Stimulated activated CD4-positive, alpha-beta T cell treated with anti-CD3 and anti-CD28 coated beads, Interleukin-12 subunit alpha, Interleukin-12 subunit beta, amount 100 ng/mL, for 24 hours (primary cell): ENCODE data around the gene KDM4E.
"Not testable (repeated sequence)": the region's sequence is repeated elsewhere in the genome, so short reads cannot be mapped to it uniquely, and the experiment has no call there.

Experiments
- DNase-seq, 2 experiments: peaks; one replicate each; pipeline ENCODE4 v3.0.0-alpha.2; 2020; ENCODE audit warnings: low read depth in 2 of 2

The KDM4E gene

DNA sequence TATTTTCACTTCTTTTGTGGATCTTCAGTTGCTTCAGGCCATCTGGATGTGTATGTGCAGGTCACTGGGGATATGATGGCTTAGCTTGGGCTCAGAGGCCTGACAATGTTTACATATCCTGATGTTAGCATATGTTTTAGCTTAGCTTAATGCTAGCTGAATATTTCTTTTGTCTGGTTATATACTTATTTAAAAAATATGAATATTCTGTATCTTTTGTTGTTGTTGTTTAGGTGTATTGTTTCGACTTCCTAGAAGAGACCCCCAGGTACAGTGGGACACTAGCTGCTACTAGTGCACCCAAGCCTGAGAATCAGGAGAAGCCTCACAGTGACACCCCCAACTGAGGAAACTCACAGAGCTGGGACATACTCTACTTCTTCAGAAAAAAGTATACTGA is at the start of gene KDM4E:
KDM4E (plus strand) TSS at position 301 of the 400 bp plus-strand sequence. CDS start 300 bp downstream, outside the sequence.
- no peak for DNase-seq

DNA sequence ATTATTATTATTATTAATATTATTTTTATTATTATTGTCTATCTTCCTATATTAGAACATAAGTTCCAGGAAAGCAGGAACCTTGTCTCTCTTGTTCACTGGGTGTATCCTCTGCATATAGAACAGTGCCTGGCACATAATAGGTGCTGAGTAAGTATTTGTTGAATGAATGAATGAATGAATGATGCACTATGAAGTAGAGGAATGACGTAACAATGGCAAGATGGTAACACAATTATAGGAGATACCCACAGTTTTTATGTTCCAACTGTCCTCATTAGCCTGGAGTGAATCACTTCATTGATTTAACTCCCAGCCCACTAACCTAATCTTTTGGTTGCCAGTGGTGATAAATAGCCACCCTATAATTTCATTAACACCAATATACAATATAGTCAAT is 49.5 kb upstream of the KDM4E start:
- DNase-seq, result no peak

DNA sequence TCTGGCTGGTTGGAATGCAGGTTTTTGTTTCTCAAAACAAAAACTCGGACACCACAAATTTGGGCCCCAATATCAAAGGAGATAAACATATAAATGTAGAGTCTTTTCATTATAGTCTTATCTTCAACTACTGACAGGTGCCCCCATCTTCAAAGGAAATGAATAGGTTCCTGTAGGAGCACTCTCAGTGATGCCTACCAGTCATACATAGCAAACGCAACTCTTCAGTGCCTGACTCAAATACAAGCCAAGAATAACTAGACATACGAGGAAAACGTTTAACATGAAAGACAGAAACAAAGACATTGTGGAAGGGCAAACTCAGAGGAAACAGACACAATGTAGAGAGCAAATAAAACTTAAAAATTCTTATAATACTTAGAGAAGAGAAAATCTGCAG is 37.7 kb upstream of the KDM4E start:
- no peak for DNase-seq

GRCh38 chr11:94988748-94989147 is 36.3 kb upstream of the KDM4E start:
- DNase-seq, result no peak

- DNase-seq, result no peak
Measured at GRCh38 chr11:94993400-94993943, 31.6 kb upstream of the KDM4E start.

GRCh38 chr11:94997437-94997836 is 27.6 kb upstream of the KDM4E start:
- DNase-seq, result no peak

- no peak for DNase-seq
Measured at GRCh38 chr11:94998285-94998684, 26.8 kb upstream of the KDM4E start.

GRCh38 chr11:95003716-95004115 is 21.3 kb upstream of the KDM4E start:
- DNase-seq, result no peak

GRCh38 chr11:95005642-95006041 is 19.4 kb upstream of the KDM4E start:
- no peak for DNase-seq

DNA sequence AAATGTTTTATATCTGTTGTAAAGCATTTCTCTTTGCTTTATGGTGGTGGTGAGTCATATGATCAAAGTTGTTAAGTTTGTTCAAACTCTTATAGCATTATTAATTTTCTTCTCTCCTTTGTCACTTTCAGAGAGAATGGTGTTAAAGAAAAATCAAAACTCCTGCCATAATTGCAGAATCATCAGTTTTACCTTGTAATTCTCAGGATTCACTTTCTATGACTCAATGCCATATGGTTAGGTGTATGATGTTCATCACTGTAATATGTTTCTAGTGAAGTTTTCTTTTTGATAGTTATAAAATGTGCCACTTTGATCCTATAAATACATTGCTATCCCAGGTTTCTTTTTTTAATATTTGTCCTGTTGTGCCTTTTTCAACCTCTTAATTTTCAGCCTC is 13.7 kb upstream of the KDM4E start:
- DNase-seq, result no peak

DNA sequence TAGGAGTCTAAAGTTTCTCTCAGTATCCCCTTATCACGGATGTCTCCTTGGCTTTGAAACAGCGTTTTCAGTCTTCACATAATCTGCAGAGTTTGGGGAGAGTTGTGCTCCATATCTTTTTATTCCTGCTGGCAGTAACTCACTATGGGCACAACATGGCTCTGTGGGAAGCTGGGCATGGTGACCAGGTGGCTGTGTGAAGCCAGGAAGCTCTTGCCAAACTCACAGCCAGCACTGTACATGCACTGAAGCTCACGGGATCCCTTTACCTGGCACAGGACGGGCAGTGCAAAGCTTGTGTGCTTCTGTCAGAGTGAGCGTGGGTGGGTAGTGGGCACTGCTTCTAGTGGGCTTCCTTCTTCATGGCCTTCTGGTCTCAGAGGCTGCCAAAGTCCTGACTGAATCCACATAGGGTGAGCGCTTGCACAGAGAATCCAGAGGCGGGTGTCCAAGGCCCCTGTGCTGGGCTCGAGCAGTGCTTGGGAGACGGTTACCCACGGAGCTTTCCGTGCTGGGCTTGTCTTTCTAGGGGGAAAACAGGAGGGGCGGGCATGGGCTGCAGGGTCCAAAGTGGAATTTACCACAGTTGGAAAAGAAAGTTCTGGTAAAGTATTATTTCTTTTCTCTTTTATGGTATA is 10.8 kb upstream of the KDM4E start:
- DNase-seq, result no peak

DNA sequence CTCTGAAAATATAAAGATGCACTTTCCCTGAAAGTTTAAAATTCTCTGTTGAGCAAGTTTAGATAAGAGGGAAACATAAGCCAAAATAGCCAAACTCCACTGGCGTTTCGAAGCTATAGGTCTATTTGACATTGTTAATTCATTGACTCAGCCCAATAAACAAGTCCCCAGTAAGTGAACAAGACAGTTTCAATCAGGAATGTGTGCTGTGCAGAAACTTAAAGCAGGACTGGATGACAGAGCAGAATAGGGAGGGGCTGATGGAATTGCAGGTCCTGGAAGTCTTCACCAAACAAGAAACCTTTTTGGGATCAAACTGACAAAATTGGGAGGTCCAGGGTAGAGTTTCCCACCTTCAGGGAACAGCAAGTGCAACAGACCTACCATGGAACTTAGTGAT is 8.9 kb upstream of the KDM4E start:
- no peak for DNase-seq

DNA sequence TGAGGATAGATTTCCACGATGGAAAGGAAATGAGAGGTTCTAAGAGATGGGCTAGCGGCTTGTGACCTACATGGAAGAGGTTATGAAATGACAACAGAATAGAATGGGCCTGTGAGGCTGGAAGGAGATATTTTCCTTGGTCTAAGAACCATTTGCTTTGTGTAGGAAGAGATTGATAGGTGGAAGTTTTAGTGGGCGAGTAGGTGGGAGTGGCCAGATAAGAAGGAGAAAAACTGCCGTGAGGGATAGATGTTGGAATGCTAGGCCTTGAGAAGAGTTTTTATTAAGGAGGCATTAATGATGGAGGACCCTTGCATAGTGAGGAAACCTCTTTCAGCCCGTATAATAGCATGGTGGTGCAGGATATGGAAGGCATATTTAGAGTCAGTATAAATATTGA is 3.6 kb upstream of the KDM4E start:
- DNase-seq, result not testable (repeated sequence)

DNA sequence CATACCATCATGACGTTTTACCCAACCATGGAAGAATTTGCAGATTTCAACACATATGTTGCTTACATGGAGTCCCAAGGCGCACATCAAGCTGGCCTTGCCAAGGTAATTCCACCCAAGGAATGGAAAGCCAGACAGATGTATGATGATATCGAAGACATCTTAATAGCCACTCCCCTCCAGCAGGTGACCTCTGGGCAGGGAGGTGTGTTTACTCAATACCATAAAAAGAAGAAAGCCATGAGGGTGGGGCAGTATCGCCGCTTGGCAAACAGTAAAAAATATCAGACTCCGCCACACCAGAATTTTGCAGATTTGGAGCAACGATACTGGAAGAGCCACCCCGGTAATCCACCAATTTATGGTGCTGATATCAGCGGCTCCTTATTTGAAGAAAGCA is 536 bp downstream of the KDM4E start:
- not testable (repeated sequence) for DNase-seq

DNA sequence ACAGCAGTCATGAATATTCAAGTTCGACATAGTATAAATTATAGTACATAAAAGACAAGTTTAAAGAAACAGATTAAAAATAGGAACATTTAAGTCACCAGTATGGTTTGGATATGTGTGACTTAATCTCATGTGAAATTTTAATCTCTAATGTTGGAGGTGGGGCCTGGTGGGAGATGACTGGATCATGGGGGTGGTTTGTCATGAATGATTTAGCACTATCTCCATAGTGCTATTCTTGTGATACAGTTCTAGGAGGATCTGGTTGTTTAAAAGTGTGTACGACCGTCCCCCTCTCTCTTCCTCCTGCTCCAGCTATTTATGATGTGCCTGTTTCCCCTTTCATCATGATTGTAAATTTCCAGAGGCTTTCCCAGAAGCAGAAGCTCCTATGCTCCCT is 3.3 kb downstream of the KDM4E start:
- no peak for DNase-seq

DNA sequence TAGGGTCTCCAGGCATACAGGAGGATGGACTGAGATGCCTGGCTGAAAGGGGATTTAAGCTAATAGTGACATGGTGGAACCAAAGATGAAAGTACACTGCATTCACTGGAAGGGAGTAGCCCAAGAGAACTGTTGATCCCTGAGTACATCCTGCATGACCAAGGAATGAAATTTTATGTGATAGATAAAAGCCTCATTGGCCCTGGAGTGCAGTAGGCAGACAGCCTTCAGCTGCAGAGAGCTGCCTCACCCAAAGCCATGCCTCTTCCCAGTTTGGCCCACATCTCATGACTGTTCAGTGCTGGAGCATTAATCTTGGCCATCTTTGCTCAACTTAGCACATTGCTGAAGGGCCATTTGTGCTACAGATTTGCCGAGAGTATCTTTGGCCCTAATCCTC is 8.0 kb downstream of the KDM4E start:
- DNase-seq, result no peak

GRCh38 chr11:95035316-95035715 is 10.3 kb downstream of the KDM4E start:
- no peak for DNase-seq

GRCh38 chr11:95037356-95038035 is 12.4 kb downstream of the KDM4E start:
- not testable (repeated sequence) for DNase-seq

DNA sequence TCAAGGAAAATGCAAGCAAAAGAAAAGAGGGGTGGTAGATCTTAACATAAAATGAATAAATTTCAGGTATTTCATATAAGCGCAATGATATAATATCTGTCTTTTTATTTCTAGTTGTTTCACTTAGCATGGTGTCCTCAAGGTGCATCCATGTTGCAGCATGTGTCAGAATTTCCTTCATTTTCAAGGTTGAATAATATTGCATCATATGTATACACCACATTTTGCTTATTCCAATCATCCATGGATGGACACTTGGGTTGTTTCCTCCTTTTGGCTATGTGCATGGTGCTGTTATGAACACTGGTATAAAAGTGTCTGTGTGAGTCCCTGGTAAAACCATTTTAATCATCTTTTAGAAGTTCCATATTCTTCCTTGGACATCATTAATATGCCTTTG is 17.2 kb downstream of the KDM4E start:
- DNase-seq, result no peak

DNA sequence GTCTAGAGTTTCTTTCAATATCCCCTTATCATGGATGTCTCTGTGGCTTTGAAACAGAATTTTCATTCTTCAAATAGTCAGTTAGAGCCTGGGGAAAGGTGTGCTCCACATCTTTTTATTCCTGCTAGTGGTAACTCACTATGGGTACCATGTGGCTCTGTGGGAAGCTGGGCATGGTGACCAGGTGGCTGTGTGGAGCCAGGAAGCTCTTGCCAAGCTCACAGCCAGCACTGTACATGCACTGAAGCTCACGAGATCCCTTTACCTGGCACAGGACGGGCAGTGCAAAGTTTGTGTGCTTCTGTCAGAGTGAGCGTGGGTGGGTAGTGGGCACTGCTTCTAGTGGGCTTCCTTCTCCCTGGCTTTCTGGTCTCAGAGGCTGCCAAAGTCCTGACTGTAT is 17.8 kb downstream of the KDM4E start:
- DNase-seq, result no peak

DNA sequence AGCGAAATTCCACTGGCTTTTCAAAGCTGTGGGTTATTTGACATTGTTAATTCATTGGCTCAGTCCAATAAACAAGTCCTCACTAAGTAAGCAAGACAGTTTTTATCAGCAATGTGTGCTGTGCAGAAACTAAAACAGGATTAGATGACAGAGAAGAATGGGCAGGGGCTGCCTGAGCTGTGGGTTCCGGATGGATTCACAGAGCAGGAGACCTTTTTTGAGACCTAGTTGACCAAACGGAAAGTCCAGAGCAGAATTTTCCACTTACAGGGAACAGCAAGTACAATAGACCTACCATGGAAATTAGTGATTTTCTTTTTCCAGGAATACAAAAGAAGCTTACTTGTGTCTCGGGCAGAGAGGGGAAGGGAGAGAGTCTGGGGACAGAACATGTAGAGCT is 19.0 kb downstream of the KDM4E start:
- DNase-seq, result no peak

DNA sequence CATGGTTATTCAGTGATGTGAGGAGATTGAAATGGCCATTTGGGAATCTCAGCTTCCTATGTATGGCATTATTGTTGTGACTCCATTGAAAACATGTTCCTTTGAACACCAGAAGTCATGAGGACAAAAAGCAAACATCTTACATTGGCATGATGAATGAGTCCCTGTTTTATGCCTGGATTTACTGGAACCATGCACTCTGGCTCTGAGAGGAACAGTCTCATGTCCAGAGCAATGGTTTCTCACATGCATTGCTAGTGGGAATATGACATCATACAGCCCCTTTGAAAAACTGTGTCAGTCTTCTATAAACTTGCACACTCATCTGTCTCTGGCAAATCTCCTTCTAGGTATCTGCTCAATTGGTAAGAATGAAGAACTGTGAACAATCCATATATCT is 20.8 kb downstream of the KDM4E start:
- no peak for DNase-seq

DNA sequence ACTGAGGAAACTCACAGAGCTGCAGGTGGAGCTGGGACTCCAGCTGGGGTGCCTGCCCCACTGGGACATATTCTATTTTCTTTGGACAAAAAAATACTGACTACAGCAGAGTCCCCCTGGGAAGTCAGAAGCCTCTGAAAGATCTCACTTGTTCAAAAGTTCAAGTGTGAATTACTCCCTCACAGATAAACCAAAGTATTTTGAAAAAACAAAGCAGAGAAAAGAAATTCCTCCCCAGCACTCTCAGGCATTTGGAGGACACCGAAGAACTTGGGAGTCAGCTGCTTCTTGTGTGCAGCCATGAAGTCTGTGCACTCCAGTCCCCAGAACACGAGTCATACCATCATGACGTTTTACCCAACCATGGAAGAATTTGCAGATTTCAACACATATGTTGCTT is 24.1 kb downstream of the KDM4E start, which contains the start of gene KDM4F:
KDM4F (plus strand) TSS at position 301 of the 400 bp plus-strand sequence.
- DNase-seq, result not testable (repeated sequence)
